ENCODE measurements around the gene CDKN2D.

DNA sequence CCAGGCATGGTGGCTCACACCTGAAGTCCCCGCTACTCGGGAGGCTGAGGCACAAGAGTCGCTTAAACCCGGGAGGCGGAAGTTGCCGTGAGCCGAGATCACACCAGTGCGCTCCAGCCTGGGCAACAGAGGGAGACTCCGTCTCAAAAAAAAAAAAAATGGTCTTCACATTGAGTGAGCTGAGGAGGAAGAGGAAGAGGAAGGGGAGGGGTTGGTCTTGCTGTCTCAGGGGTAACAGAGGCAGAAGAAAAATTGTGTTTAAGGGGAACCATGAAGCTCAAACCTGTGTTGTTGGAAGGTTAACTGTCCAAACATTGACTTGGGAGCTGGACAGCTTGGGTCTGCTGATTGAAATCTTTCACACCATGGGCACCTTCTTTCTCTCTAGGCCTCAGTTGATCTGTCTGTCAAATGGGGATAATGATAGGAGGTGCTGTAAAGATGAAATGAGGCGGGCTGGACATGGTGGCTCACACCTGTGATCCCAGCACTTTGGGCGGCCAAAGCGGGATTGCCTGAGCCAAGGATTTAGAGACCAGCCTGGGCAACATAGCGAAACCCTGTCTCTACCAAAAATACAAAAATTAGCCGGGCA is 46.7 kb upstream of the CDKN2D start:
- TF ChIP-seq, protein P1, sequence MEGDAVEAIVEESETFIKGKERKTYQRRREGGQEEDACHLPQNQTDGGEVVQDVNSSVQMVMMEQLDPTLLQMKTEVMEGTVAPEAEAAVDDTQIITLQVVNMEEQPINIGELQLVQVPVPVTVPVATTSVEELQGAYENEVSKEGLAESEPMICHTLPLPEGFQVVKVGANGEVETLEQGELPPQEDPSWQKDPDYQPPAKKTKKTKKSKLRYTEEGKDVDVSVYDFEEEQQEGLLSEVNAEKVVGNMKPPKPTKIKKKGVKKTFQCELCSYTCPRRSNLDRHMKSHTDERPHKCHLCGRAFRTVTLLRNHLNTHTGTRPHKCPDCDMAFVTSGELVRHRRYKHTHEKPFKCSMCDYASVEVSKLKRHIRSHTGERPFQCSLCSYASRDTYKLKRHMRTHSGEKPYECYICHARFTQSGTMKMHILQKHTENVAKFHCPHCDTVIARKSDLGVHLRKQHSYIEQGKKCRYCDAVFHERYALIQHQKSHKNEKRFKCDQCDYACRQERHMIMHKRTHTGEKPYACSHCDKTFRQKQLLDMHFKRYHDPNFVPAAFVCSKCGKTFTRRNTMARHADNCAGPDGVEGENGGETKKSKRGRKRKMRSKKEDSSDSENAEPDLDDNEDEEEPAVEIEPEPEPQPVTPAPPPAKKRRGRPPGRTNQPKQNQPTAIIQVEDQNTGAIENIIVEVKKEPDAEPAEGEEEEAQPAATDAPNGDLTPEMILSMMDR (IDR thresholded peaks at IDR 0.05; ENCODE audit: insufficient read depth, low read length, poor library complexity, severe bottlenecking), result no peak
- no peak for TF ChIP-seq EZH2phosphoT487 (conservative IDR thresholded peaks at IDR 0.05; ENCODE audit: low read length)
